ENCODE results near the gene LPIN2. TPM values are rescaled to one million over a fixed set of nuclear protein-coding genes. Genes with fewer than 3 reads are reported as not detected.

Gene LPIN2
- total RNA-seq, 3 donors from 2014 or later (not counting 1 experiment from before 2014, with no cell fraction given): 32.9 to 58.8 (median 57.1) TPM

DNA sequence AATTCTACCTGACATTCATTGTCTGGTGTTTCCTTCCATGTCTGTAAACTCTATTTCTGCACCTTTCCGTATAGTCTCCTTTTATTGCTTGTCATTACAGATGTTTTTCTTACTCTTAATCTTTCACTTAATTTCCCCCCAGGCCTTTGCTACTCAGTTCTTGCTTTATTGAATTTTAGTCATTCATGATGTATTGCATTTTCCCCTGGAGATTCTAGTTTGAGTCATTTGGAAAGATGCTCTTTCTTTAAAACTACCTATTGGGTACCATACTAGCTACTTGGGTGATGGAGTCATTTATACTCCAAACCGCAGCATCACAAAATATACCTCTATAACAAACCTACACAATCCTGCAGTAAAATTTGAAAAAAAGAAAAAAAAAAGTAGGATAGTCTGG is 27.2 kb upstream of the LPIN2 start:
- Histone ChIP-seq H3K27me3 (ENCODE audit: control insufficient read depth, insufficient read depth, low read length) (no peaks in the 10 kb centered on the region), H3K36me3 (ENCODE audit: control insufficient read depth, insufficient read depth, low read length) (no peaks in the 10 kb centered on the region), H3K27ac (ENCODE audit: low read length) (no peak overlapping the region), H3K4me1 (ENCODE audit: control insufficient read depth, insufficient read depth, low read length) (peaks cover 4% of the 10 kb centered on the region), H3K9me3 (ENCODE audit: control insufficient read depth, insufficient read depth, low read length) (no peaks in the 10 kb centered on the region), H3K4me3 (ENCODE audit: low read length) (no peak overlapping the region)
- intact Hi-C loops (cut with micrococcal nuclease): no loop called here
- no peak for DNase-seq
- no peaks in the 10 kb centered on the region for H3K9me3 Mint-ChIP-seq
- no peaks in the 10 kb centered on the region for H3K27me3 Mint-ChIP-seq (ENCODE audit: low read depth in 2 of 2)
- WGBS (ENCODE audit: insufficient coverage): 82% methylated on average over 1 of the region's 2 CpGs
- no peak overlapping the region for H3K4me3 Mint-ChIP-seq
- no peak for ATAC-seq
- TF ChIP-seq, protein P1, sequence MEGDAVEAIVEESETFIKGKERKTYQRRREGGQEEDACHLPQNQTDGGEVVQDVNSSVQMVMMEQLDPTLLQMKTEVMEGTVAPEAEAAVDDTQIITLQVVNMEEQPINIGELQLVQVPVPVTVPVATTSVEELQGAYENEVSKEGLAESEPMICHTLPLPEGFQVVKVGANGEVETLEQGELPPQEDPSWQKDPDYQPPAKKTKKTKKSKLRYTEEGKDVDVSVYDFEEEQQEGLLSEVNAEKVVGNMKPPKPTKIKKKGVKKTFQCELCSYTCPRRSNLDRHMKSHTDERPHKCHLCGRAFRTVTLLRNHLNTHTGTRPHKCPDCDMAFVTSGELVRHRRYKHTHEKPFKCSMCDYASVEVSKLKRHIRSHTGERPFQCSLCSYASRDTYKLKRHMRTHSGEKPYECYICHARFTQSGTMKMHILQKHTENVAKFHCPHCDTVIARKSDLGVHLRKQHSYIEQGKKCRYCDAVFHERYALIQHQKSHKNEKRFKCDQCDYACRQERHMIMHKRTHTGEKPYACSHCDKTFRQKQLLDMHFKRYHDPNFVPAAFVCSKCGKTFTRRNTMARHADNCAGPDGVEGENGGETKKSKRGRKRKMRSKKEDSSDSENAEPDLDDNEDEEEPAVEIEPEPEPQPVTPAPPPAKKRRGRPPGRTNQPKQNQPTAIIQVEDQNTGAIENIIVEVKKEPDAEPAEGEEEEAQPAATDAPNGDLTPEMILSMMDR (IDR thresholded peaks at IDR 0.05): no peak
- H3K27ac Mint-ChIP-seq: no peak overlapping the region
- H3K36me3 Mint-ChIP-seq: no peaks in the 10 kb centered on the region
- H3K4me1 Mint-ChIP-seq: peaks cover 6 to 9% of the 10 kb centered on the region in 2 donors

DNA sequence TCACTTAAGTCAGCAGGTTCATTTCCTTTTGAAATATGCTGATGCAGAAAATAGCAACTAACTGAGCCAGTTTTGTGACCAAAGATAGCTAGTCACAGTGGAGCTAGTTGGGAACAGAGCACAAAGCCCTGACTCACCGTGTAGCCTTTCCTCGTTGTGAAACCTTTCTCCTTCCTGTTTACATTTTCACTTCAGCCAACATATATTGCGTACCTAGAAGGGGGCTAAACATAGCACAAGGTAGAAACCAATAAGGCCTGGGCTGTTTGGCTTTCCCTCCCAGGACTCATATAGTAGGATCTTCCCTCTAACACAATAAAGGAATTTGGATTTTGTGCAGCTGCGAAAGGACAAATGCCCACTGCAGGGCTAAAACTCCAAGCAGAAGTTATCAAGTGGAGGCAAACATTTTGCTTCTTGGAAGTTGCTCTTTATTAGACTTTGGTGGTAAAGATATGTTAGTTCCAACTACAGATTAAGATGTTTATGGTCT is 24.5 kb upstream of the LPIN2 start:
- Mint-ChIP-seq H3K36me3 (no peaks in the 10 kb centered on the region), H3K4me3 (no peak overlapping the region), H3K27me3 (ENCODE audit: low read depth in 2 of 2) (no peaks in the 10 kb centered on the region), H3K27ac (peak overlapping the region in 1 of 2 donors; percentile 25), H3K9me3 (no peaks in the 10 kb centered on the region), H3K4me1 (peaks cover 5 to 6% of the 10 kb centered on the region in 2 donors)
- Histone ChIP-seq H3K27ac (ENCODE audit: low read length) (peak overlapping the region; percentile 17), H3K36me3 (ENCODE audit: control insufficient read depth, insufficient read depth, low read length) (no peaks in the 10 kb centered on the region), H3K9me3 (ENCODE audit: control insufficient read depth, insufficient read depth, low read length) (no peaks in the 10 kb centered on the region), H3K27me3 (ENCODE audit: control insufficient read depth, insufficient read depth, low read length) (no peaks in the 10 kb centered on the region), H3K4me3 (ENCODE audit: low read length) (no peak overlapping the region), H3K4me1 (ENCODE audit: control insufficient read depth, insufficient read depth, low read length) (peaks cover 4% of the 10 kb centered on the region)
- TF ChIP-seq, protein P1 (IDR thresholded peaks at IDR 0.05): no peak
- ATAC-seq (peak; percentile 49 to 70 (median 61)), DNase-seq (peak in 1 of 2 donors; percentile 31)
- WGBS (ENCODE audit: insufficient coverage): 25% methylated on average over 4 of the region's 4 CpGs
- intact Hi-C loops (cut with micrococcal nuclease): no loop called here

DNA sequence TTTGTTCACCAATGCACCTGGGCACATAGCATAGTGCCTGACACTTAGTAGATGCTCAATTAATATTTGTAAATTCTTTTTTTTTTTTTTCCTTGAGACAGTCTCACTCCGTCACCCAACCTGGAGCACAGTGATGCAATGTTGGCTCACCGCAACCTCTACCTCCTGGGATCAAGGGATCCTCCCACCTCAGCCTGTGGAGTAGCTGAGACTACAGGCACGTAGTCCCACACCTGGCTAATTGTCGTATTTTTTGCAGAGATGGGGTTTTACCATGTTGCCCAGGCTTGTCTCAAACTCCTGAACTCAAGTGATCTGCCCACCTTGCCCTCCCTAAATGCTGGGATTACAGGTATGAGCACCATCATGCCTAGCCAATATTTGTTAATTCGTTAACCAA is 23.2 kb upstream of the LPIN2 start:
- WGBS (ENCODE audit: insufficient coverage): 95% methylated on average over 5 of the region's 5 CpGs

More for the DNA sequence above, 23.2 kb upstream of the LPIN2 start:
- H3K4me3 Mint-ChIP-seq: no peak overlapping the region
- DNase-seq (no peak), ATAC-seq (no peak)
- Histone ChIP-seq H3K9me3 (ENCODE audit: control insufficient read depth, insufficient read depth, low read length) (no peaks in the 10 kb centered on the region), H3K36me3 (ENCODE audit: control insufficient read depth, insufficient read depth, low read length) (no peaks in the 10 kb centered on the region), H3K4me1 (ENCODE audit: control insufficient read depth, insufficient read depth, low read length) (peaks cover 4% of the 10 kb centered on the region), H3K27me3 (ENCODE audit: control insufficient read depth, insufficient read depth, low read length) (no peaks in the 10 kb centered on the region), H3K27ac (ENCODE audit: low read length) (no peak overlapping the region), H3K4me3 (ENCODE audit: low read length) (no peak overlapping the region)
- no peaks in the 10 kb centered on the region for H3K27me3 Mint-ChIP-seq (ENCODE audit: low read depth in 2 of 2)
- no peaks in the 10 kb centered on the region for H3K36me3 Mint-ChIP-seq
- no peak overlapping the region for H3K27ac Mint-ChIP-seq
- TF ChIP-seq, protein P1 (IDR thresholded peaks at IDR 0.05): no peak
- intact Hi-C loops (cut with micrococcal nuclease): no loop called here
- no peaks in the 10 kb centered on the region for H3K9me3 Mint-ChIP-seq
- peaks cover 5 to 6% of the 10 kb centered on the region in 2 donors for H3K4me1 Mint-ChIP-seq

Measured in natural killer cell (primary cell).